ENCODE results near the gene PANK1.

The PANK1 gene

GRCh38 chr10:89535171-89536012, 109.7 kb downstream of the PANK1 start, which contains the start of gene SLC16A12:
TSS of gene SLC16A12 (minus strand) at chr10:89535594. CDS start at chr10:89462578, 73,016 bp downstream.
- DNase-seq: peak; percentile 79

- no peak for DNase-seq
These were observed 110.2 kb downstream of the PANK1 start for GRCh38 chr10:89534826-89535166.
